HG03097 (cell line): ENCODE results near the gene CLCC1.

Experiments
- ATAC-seq: cut with Tn5 transposase; IDR thresholded peaks from one replicate; pipeline ENCODE4 v1.9.1; 2021; ENCODE audit not compliant: unreplicated experiment, low FRiP score

Gene CLCC1

DNA sequence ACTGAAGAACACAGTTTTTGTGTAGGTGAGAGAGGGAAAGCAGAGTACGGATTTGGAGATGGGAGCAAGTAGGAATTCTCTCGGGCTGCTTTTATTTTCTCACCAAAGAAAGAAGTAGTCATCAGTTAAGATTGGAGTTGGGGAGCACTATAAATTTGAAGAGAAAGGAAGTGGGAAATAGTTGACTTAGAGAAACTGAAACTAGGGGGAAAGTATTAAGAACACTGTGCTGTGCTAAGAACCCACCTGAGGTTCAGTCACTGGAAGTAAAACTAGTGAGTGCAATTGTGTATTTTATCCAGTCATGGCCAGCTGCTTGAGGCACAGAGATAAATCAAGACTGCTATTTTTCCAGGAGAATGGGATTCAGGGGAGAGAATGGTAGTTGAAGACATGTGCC is 37.4 kb downstream of the CLCC1 start:
- ATAC-seq = no peak

DNA sequence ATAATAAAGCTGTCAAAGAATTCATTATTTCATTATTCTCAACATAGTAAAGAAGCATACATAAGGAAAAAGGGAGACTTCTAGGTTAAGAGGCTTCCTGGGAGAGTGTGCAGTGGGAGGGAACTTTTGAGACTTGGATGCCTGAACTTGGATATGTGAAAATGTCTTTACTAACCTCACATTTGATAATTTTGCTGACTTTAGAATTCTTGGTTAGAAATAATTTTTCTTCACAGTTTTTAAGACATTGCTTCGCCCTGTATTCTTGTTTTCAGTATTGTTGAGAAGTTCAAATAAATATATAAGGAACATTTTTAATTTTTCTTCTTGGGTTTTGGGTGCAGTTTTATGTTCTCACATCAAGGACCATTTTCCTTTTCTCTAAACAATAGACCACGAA is 46.5 kb downstream of the CLCC1 start:
- no peak for ATAC-seq
